Measurements from ENCODE around the gene ACTG1. TPM values are rescaled to one million over a fixed set of nuclear protein-coding genes. Genes with fewer than 3 reads are reported as not detected.

Gene ACTG1
- total and polyA plus RNA-seq, 9 of the 15 experiments (the other 6 are each of a cell fraction or from before 2014, with no cell fraction given), result 224 to 1,775 (median 568) TPM

- peak overlapping the region; percentile 74; the same call in 1 of the 2 replicates for H3K4me2 ChIP-seq (ENCODE audit: insufficient read depth, low read length)
- peak overlapping the region; percentile 74 to 89; a peak in 3 of 4 replicates for H3K9ac ChIP-seq (ENCODE audit: insufficient read depth in 1 of 2, low read depth in 2 of 2, low read length in 2 of 2)
- ATAC-seq (peak; percentile 2; the same call in 2 of the 3 replicates), DNase-seq (ENCODE audit: extremely low read depth in 1 of 4, low spot score in 3 of 4) (no peak), FAIRE-seq (no peak)
- WGBS (ENCODE audit: insufficient coverage, low coverage, missing lambda C conversion rate), result 63% methylated on average over 22 of the region's 24 CpGs
- H3K36me3 ChIP-seq (ENCODE audit: control insufficient read depth, insufficient read depth, low read length), result no peaks in the 10 kb centered on the region
- no peaks in the 10 kb centered on the region for H3K9me3 ChIP-seq (replicated peaks; ENCODE audit: control insufficient read depth, insufficient read depth, low read depth, low read length)
- no peaks in the 10 kb centered on the region for H3K27me3 ChIP-seq (ENCODE audit: control insufficient read depth in 2 of 2, insufficient read depth in 2 of 2, low read length in 2 of 2)
- POLR2A ChIA-PET, result interaction anchor here (0.6 to 2.3 kb wide), 11 partner anchors 8 to 1129 kb away, joined by 3 to 12 read pairs (median 3); partner anchors contain the start of gene FAAP100
- no peaks in the 10 kb centered on the region for H3K79me2 ChIP-seq (ENCODE audit: control insufficient read depth, insufficient read depth, low read length)
- no TSS peak for BruUV-seq (replicated peaks)
- peaks cover 9 to 71% of the 10 kb centered on the region in 2 experiments; a peak in 4 of 5 replicates for H3K4me1 ChIP-seq (replicated peaks in 1 of 2; ENCODE audit: control insufficient read depth in 2 of 2, insufficient read depth in 2 of 2, low read length in 2 of 2)
- H2AFZ ChIP-seq (ENCODE audit: low read depth, low read length), result peak overlapping the region; percentile 88
- in situ Hi-C loops (cut with MboI) (no loop called here), intact Hi-C loops (cut with micrococcal nuclease) (no loop called here)
- H3K27ac ChIP-seq (ENCODE audit: extremely low read depth, low read depth, low read length), result no peak overlapping the region
- H3K9me1 ChIP-seq (ENCODE audit: control insufficient read depth, insufficient read depth, low read length), result no peaks in the 10 kb centered on the region
- CTCF ChIA-PET (ENCODE audit: low intra/inter-chr PET ratio), result no interaction called here
- no peaks in the 10 kb centered on the region for H4K20me1 ChIP-seq (replicated peaks; ENCODE audit: control insufficient read depth, insufficient read depth, low read length)
- no peak overlapping the region for H3K4me3 ChIP-seq
- no peak for TF ChIP-seq ELF2 (CRISPR knock-in tag; IDR thresholded peaks at IDR 0.05)
- no peak for TF ChIP-seq ATF6 (CRISPR knock-in tag; IDR thresholded peaks at IDR 0.05)
- peak; percentile 75 for TF ChIP-seq ZNF263 (CRISPR knock-in tag; IDR thresholded peaks at IDR 0.05; ENCODE audit: borderline replicate concordance)
- TF ChIP-seq ZNF41 (CRISPR knock-in tag; conservative IDR thresholded peaks at IDR 0.05), result no peak
- no peak for TF ChIP-seq ZNF224 (CRISPR knock-in tag; IDR thresholded peaks at IDR 0.05)
- TF ChIP-seq FOXA1 (IDR thresholded peaks at IDR 0.05; ENCODE audit: borderline replicate concordance), result no peak
- no peak for TF ChIP-seq ATF4 (CRISPR knock-in tag; IDR thresholded peaks at IDR 0.05)
- TF ChIP-seq KAT2B (IDR thresholded peaks at IDR 0.05; ENCODE audit: low read depth, low read length), result no peak
- 0 out of 2 replicates have a peak, but pooled peaks have one; percentile 58 for TF ChIP-seq E2F4 (CRISPR knock-in tag; IDR thresholded peaks at IDR 0.05; ENCODE audit: low read depth)
- no peak for TF ChIP-seq ZNF316 (IDR thresholded peaks at IDR 0.05)
- TF ChIP-seq ZBTB1 (CRISPR knock-in tag; IDR thresholded peaks at IDR 0.05; ENCODE audit: borderline replicate concordance, low read depth), result no peak
- no peak for TF ChIP-seq TAL1 (IDR thresholded peaks at IDR 0.05)
- no peak for TF ChIP-seq MEF2D (tag; conservative IDR thresholded peaks at IDR 0.05; ENCODE audit: low read depth)
- no peak for TF ChIP-seq ZNF518B (CRISPR knock-in tag; IDR thresholded peaks at IDR 0.05)
- no peak for TF ChIP-seq RCOR1 (IDR thresholded peaks at IDR 0.05; ENCODE audit: borderline replicate concordance in 1 of 2, low read depth in 2 of 2, low read length in 2 of 2)
Measured at GRCh38 chr17:81518113-81518784, 5.7 kb upstream of the ACTG1 start.

All from K562 (cell line).